HG02943 (cell line): ENCODE results near the gene CRYBG1.
A peak's percentile ranks its signal among the peaks of the same experiment; 100 is the strongest.
"Not testable (repeated sequence)": the region's sequence is repeated elsewhere in the genome, so short reads cannot be mapped to it uniquely, and the experiment has no call there.

ENCODE experiments used
- ATAC-seq: cut with Tn5 transposase; IDR thresholded peaks from one replicate; pipeline ENCODE4 v1.9.1; 2021; ENCODE audit warnings: mild to moderate bottlenecking, low read depth, moderate library complexity; ENCODE audit not compliant: unreplicated experiment

The CRYBG1 gene

GRCh38 chr6:106495014-106495413, 134.5 kb downstream of the CRYBG1 start:
- ATAC-seq: no peak

- no peak for ATAC-seq
Measured at GRCh38 chr6:106496823-106497222, 136.3 kb downstream of the CRYBG1 start.

- no peak for ATAC-seq
Measured at GRCh38 chr6:106501960-106502371, 141.4 kb downstream of the CRYBG1 start.

- no peak for ATAC-seq
Measured at GRCh38 chr6:106502559-106502958, 142.0 kb downstream of the CRYBG1 start.

- no peak for ATAC-seq
Measured at GRCh38 chr6:106508277-106508676, 147.8 kb downstream of the CRYBG1 start.

- ATAC-seq: no peak
Measured at GRCh38 chr6:106508834-106509233, 148.3 kb downstream of the CRYBG1 start.

- ATAC-seq: no peak
Measured at GRCh38 chr6:106509420-106510089, 149.0 kb downstream of the CRYBG1 start.

GRCh38 chr6:106510090-106510970, 149.8 kb downstream of the CRYBG1 start:
- peak; percentile 34 for ATAC-seq

GRCh38 chr6:106511288-106512047, 151.0 kb downstream of the CRYBG1 start:
- peak; percentile 0 for ATAC-seq

- peak; percentile 56 for ATAC-seq
Measured at GRCh38 chr6:106512048-106512967, 151.8 kb downstream of the CRYBG1 start.

GRCh38 chr6:106512968-106513574, 152.6 kb downstream of the CRYBG1 start:
- ATAC-seq: no peak

- ATAC-seq: no peak
Measured at GRCh38 chr6:106513808-106514582, 153.5 kb downstream of the CRYBG1 start.

GRCh38 chr6:106514583-106514885, 154.0 kb downstream of the CRYBG1 start:
- no peak for ATAC-seq

- not testable (repeated sequence) for ATAC-seq
Measured at GRCh38 chr6:106515582-106515981, 155.1 kb downstream of the CRYBG1 start.

- no peak for ATAC-seq
Measured at GRCh38 chr6:106516616-106517015, 156.1 kb downstream of the CRYBG1 start.

GRCh38 chr6:106517706-106518105, 157.2 kb downstream of the CRYBG1 start:
- no peak for ATAC-seq

- ATAC-seq: no peak
Measured at GRCh38 chr6:106518748-106519147, 158.2 kb downstream of the CRYBG1 start.

- ATAC-seq: peak; percentile 47
Measured at GRCh38 chr6:106519460-106520394, 159.2 kb downstream of the CRYBG1 start.
